ENCODE measurements around the gene AKAP8L. TPM values are rescaled to one million over a fixed set of nuclear protein-coding genes. Genes with fewer than 3 reads are reported as not detected.

Gene AKAP8L
- total RNA-seq, 1 donor = 69.5 TPM

- Histone ChIP-seq H3K27ac (ENCODE audit: low read depth, low read length) (no peak overlapping the region), H3K36me3 (ENCODE audit: insufficient read depth, low read length) (no peaks in the 10 kb centered on the region), H3K9me3 (ENCODE audit: low read depth, low read length) (no peaks in the 10 kb centered on the region), H4K20me1 (ENCODE audit: insufficient read depth, low read length) (peaks cover 1% of the 10 kb centered on the region), H3K79me2 (ENCODE audit: insufficient read depth, low read length) (no peaks in the 10 kb centered on the region), H2AFZ (ENCODE audit: low read length) (no peak overlapping the region), H3K4me2 (ENCODE audit: insufficient read depth, low read length) (no peak overlapping the region), H3K4me3 (ENCODE audit: insufficient read depth, low read length) (no peak overlapping the region), H3K4me1 (ENCODE audit: insufficient read depth, low read length) (peaks cover 5% of the 10 kb centered on the region), H3K27me3 (ENCODE audit: insufficient read depth, low read length) (no peaks in the 10 kb centered on the region)
- DNase-seq (ENCODE audit: insufficient read length, low spot score, missing footprints) = no peak
- TF ChIP-seq CTCF (IDR thresholded peaks at IDR 0.05; ENCODE audit: extremely low read depth, low read depth, low read length) = no peak
Observed at GRCh38 chr19:15445227-15445605, 26.4 kb upstream of the AKAP8L start.

GRCh38 chr19:15444505-15445226, 25.9 kb upstream of the AKAP8L start:
- H3K4me3 ChIP-seq (ENCODE audit: insufficient read depth, low read length) = no peak overlapping the region
- TF ChIP-seq CTCF (IDR thresholded peaks at IDR 0.05; ENCODE audit: extremely low read depth, low read depth, low read length) = no peak

GRCh38 chr19:15443838-15444237, 25.1 kb upstream of the AKAP8L start:
- no peak for DNase-seq (ENCODE audit: insufficient read length, low spot score, missing footprints)

More at GRCh38 chr19:15444505-15445226, 25.9 kb upstream of the AKAP8L start:
- Histone ChIP-seq H3K36me3 (ENCODE audit: insufficient read depth, low read length) (no peaks in the 10 kb centered on the region), H3K79me2 (ENCODE audit: insufficient read depth, low read length) (no peaks in the 10 kb centered on the region), H2AFZ (ENCODE audit: low read length) (no peak overlapping the region), H4K20me1 (ENCODE audit: insufficient read depth, low read length) (no peaks in the 10 kb centered on the region), H3K4me2 (ENCODE audit: insufficient read depth, low read length) (no peak overlapping the region), H3K27ac (ENCODE audit: low read depth, low read length) (no peak overlapping the region), H3K27me3 (ENCODE audit: insufficient read depth, low read length) (no peaks in the 10 kb centered on the region), H3K9me3 (ENCODE audit: low read depth, low read length) (no peaks in the 10 kb centered on the region), H3K4me1 (ENCODE audit: insufficient read depth, low read length) (peaks cover 5% of the 10 kb centered on the region)
- no peak for DNase-seq (ENCODE audit: insufficient read length, low spot score, missing footprints)

More at GRCh38 chr19:15443838-15444237, 25.1 kb upstream of the AKAP8L start:
- Histone ChIP-seq H4K20me1 (ENCODE audit: insufficient read depth, low read length) (no peaks in the 10 kb centered on the region), H3K4me3 (ENCODE audit: insufficient read depth, low read length) (no peak overlapping the region), H3K4me2 (ENCODE audit: insufficient read depth, low read length) (no peak overlapping the region), H3K36me3 (ENCODE audit: insufficient read depth, low read length) (no peaks in the 10 kb centered on the region), H3K9me3 (ENCODE audit: low read depth, low read length) (no peaks in the 10 kb centered on the region), H2AFZ (ENCODE audit: low read length) (no peak overlapping the region), H3K27me3 (ENCODE audit: insufficient read depth, low read length) (no peaks in the 10 kb centered on the region), H3K4me1 (ENCODE audit: insufficient read depth, low read length) (peaks cover under 1% of the 10 kb centered on the region), H3K79me2 (ENCODE audit: insufficient read depth, low read length) (no peaks in the 10 kb centered on the region), H3K27ac (ENCODE audit: low read depth, low read length) (no peak overlapping the region)
- TF ChIP-seq CTCF (IDR thresholded peaks at IDR 0.05; ENCODE audit: extremely low read depth, low read depth, low read length) = no peak
